HCT116 (cell line): Measurements from ENCODE around the gene ZNF180. TPM values are rescaled to one million over a fixed set of nuclear protein-coding genes. Genes with fewer than 3 reads are reported as not detected.

Experiments used
- ATAC-seq: fragments of 200-7000 bp; cut with Tn5 transposase; 2 replicates; pipeline ENCODE4 v1.9.1; 2020; ENCODE audit warnings: mild to moderate bottlenecking, moderate library complexity
- BruUV-seq: library from RNA; stranded (reverse); fragments of 400-500 nt; replicated peaks from 2 replicates; lab custom pipeline; 2021; lab: Mats Ljungman, UMichigan
- CTCF ChIA-PET: fragments of 300-600 bp; sonication (Branson Sonifier 250); formaldehyde crosslinking; loops from one replicate; lab custom pipeline; 2021; ENCODE audit warnings: antibody characterized with exemption; lab: Charles Lee
- POLR2A ChIA-PET: fragments of 300-600, 350-600 bp; sonication (Branson Sonifier 250); formaldehyde crosslinking; loops from one replicate; lab custom pipeline; 2021; ENCODE audit warnings: antibody characterized with exemption; lab: Charles Lee
- RAD21 ChIA-PET, 2 experiments: fragments of 300-600 bp; sonication (Branson Sonifier 250); formaldehyde crosslinking; loops; one replicate each; lab custom pipeline; 2023; ENCODE audit warnings: low total read pairs in 2 of 2; ENCODE audit not compliant: uncharacterized antibody in 2 of 2, unreplicated experiment in 2 of 2, low non-redundant PET in 1 of 2; lab: Charles Lee
- DNase-seq: peaks from one replicate; pipeline ENCODE4 v3.0.0-alpha.2; 2010; ENCODE audit warnings: low read depth, low spot score
- H2AFZ ChIP-seq: fragments of 200-600 bp; shearing (Covaris generic), sonication (generic); 2 replicates; pipeline ENCODE4 v1.6.1; 2017; ENCODE audit warnings: low read depth, mixed run types, mixed read lengths, antibody characterized with exemption, low read length; ENCODE audit not compliant: poor library complexity, severe bottlenecking
- H3K27ac ChIP-seq: 2 replicates; pipeline ENCODE4 v1.5.1; 2012; ENCODE audit warnings: low read depth, low read length
- H3K27me3 ChIP-seq: fragments of 200-600 bp; sonication (generic); 2 replicates; pipeline ENCODE4 v1.6.1; 2016; ENCODE audit warnings: mixed run types, low read length, mixed read lengths; ENCODE audit not compliant: insufficient read depth
- H3K36me3 ChIP-seq, 2 experiments: fragments of 200-500 bp in 1 of 2; fragments of 200-600 bp in 1 of 2; sonication (Bioruptor generic) in 1 of 2; sonication (generic) in 1 of 2; 2 replicates each; pipeline versions ENCODE4 v1.5.1 to v1.6.1; 2014 to 2016; ENCODE audit warnings: low read length in 2 of 2, inconsistent platforms in 1 of 2, mixed read lengths in 1 of 2, mixed run types in 1 of 2; ENCODE audit not compliant: insufficient read depth in 2 of 2, control insufficient read depth in 1 of 2
- H3K4me1 ChIP-seq, 2 experiments: fragments of 200-600 bp in 1 of 2; sonication (generic) in 1 of 2; 2 replicates each; pipeline versions ENCODE4 v1.5.1 to v1.6.1; 2012 to 2017; ENCODE audit warnings: low read length in 2 of 2, inconsistent platforms in 1 of 2, mild to moderate bottlenecking in 1 of 2, mixed read lengths in 1 of 2, mixed run types in 1 of 2, moderate library complexity in 1 of 2; ENCODE audit not compliant: insufficient read depth in 2 of 2, control insufficient read depth in 1 of 2
- H3K4me2 ChIP-seq: fragments of 200-600 bp; sonication (generic); 2 replicates; pipeline ENCODE4 v1.6.1; 2017; ENCODE audit warnings: mixed run types, low read length, mixed read lengths
- H3K4me3 ChIP-seq, 2 experiments: fragments of 200-600 bp in 1 of 2; sonication (generic) in 1 of 2; replicated peaks in 1 of 2; 2 replicates each; pipeline ENCODE4 v1.5.1; 2011 to 2016; ENCODE audit warnings: low read length in 2 of 2, control low read depth in 1 of 2, low read depth in 1 of 2, mild to moderate bottlenecking in 1 of 2, mixed read lengths in 1 of 2, mixed run types in 1 of 2
- H3K79me2 ChIP-seq: fragments of 200-600 bp; sonication (generic); 2 replicates; pipeline ENCODE4 v1.6.1; 2017; ENCODE audit warnings: mild to moderate bottlenecking, mixed run types, low read length, moderate library complexity, mixed read lengths; ENCODE audit not compliant: insufficient read depth
- H3K9ac ChIP-seq: fragments of 200-600 bp; sonication (generic); 2 replicates; pipeline ENCODE4 v1.6.1; 2016; ENCODE audit warnings: low read length, mixed read lengths
- H3K9me2 ChIP-seq: fragments of 200-600 bp; sonication (generic), shearing (Covaris generic); 2 replicates; pipeline ENCODE4 v1.6.1; 2017; ENCODE audit warnings: mixed run types, mild to moderate bottlenecking, moderate library complexity; ENCODE audit not compliant: insufficient read depth
- H3K9me3 ChIP-seq, 2 experiments: fragments of 200-500 bp in 1 of 2; fragments of 200-600 bp in 1 of 2; sonication (Bioruptor generic) in 1 of 2; sonication (generic) in 1 of 2; 2 replicates each; pipeline ENCODE4 v1.6.1; 2014 to 2017; ENCODE audit warnings: low read length in 2 of 2, mixed read lengths in 2 of 2, inconsistent platforms in 1 of 2, low read depth in 1 of 2, mild to moderate bottlenecking in 1 of 2, mixed run types in 1 of 2, moderate library complexity in 1 of 2; ENCODE audit not compliant: control insufficient read depth in 1 of 2, insufficient read depth in 1 of 2
- H4K20me1 ChIP-seq: fragments of 200-600 bp; sonication (generic), shearing (Covaris generic); 2 replicates; pipeline ENCODE4 v1.6.1; 2017; ENCODE audit warnings: mixed run types, mild to moderate bottlenecking, moderate library complexity; ENCODE audit not compliant: insufficient read depth
- ATF3 ChIP-seq: IDR thresholded peaks from 2 replicates; pipeline ENCODE4 v1.6.1; 2012
- CBX3 ChIP-seq: IDR thresholded peaks from 2 replicates; pipeline ENCODE4 v1.6.1; 2012; ENCODE audit warnings: low read depth
- CTCF ChIP-seq, 3 experiments: fragments of 200-600 bp in 1 of 3; sonication (generic) in 1 of 3; IDR thresholded peaks in 2 of 3; conservative IDR thresholded peaks in 1 of 3; 2 replicates each; pipeline ENCODE4 v1.5.1; 2012 to 2017; ENCODE audit warnings: low read depth in 2 of 3, low read length in 2 of 3, antibody characterized with exemption in 1 of 3, borderline replicate concordance in 1 of 3, control low read depth in 1 of 3, mild to moderate bottlenecking in 1 of 3, mixed read lengths in 1 of 3, mixed run types in 1 of 3, moderate library complexity in 1 of 3; ENCODE audit not compliant: insufficient read depth in 1 of 3
- EGR1 ChIP-seq: IDR thresholded peaks from 2 replicates; pipeline ENCODE4 v1.6.1; 2012; ENCODE audit warnings: low read depth
- ELF1 ChIP-seq: IDR thresholded peaks from 2 replicates; pipeline ENCODE4 v1.6.1; 2012; ENCODE audit warnings: low read depth, borderline replicate concordance
- EZH2 ChIP-seq: fragments of 200-600 bp; sonication (generic); IDR thresholded peaks from 2 replicates; pipeline ENCODE4 v1.6.1; 2017; ENCODE audit warnings: antibody characterized with exemption, mixed run types
- JUND ChIP-seq: IDR thresholded peaks from 2 replicates; pipeline ENCODE4 v1.6.1; 2012
- MAX ChIP-seq: IDR thresholded peaks from 2 replicates; pipeline ENCODE4 v1.6.1; 2012
- POLR2A ChIP-seq: IDR thresholded peaks from 2 replicates; pipeline ENCODE4 v1.7.0; 2011; ENCODE audit warnings: borderline replicate concordance; ENCODE audit not compliant: insufficient read depth, insufficient read length; ENCODE audit errors: extremely low read depth
- RAD21 ChIP-seq: IDR thresholded peaks from 2 replicates; pipeline ENCODE4 v1.6.1; 2012; ENCODE audit warnings: low read depth, mild to moderate bottlenecking
- REST ChIP-seq: IDR thresholded peaks from 2 replicates; pipeline ENCODE4 v1.6.1; 2012; ENCODE audit warnings: low read depth
- SIN3A ChIP-seq: IDR thresholded peaks from 2 replicates; pipeline ENCODE4 v1.6.1; 2012; ENCODE audit warnings: low read depth
- SRF ChIP-seq: IDR thresholded peaks from 2 replicates; pipeline ENCODE4 v1.6.1; 2012; ENCODE audit warnings: low read depth
- TCF7L2 ChIP-seq: IDR thresholded peaks from 2 replicates; pipeline ENCODE4 v1.7.0; 2011; ENCODE audit warnings: borderline replicate concordance, inconsistent platforms; ENCODE audit not compliant: insufficient read depth, insufficient read length; ENCODE audit errors: extremely low read depth
- ZBTB33 ChIP-seq: IDR thresholded peaks from 2 replicates; pipeline ENCODE4 v1.6.1; 2011; ENCODE audit warnings: mild to moderate bottlenecking, low read length, moderate library complexity; ENCODE audit not compliant: insufficient replicate concordance; ENCODE audit errors: extremely low read depth
- ZFX ChIP-seq: fragments of 450-650 bp; IDR thresholded peaks from 2 replicates; pipeline ENCODE4 v1.6.1; 2017
- ZNF274 ChIP-seq: fragments of 200-500 bp; sonication (Bioruptor generic); IDR thresholded peaks from 2 replicates; pipeline ENCODE4 v1.6.1; 2014; ENCODE audit warnings: mild to moderate bottlenecking, low read depth, low read length, inconsistent platforms
- intact Hi-C: fragments of 100-400 bp; cut with micrococcal nuclease; formaldehyde crosslinking; loops from 2 replicates; pipeline ENCODE4 v1.10.0; 2022
- total RNA-seq: library from RNA; stranded (reverse); gene quantifications from one replicate; pipeline ENCODE4 v1.2.1, GENCODE V29; 2021; ENCODE audit not compliant: unreplicated experiment

ZNF180 gene
- total RNA-seq, 1 experiment from 2014 or later: 7.3 TPM

- ATAC-seq (no peak), DNase-seq (no peak)
Measured at GRCh38 chr19:44548736-44549135, 48.4 kb upstream of the ZNF180 start.

More at GRCh38 chr19:44548736-44549135, 48.4 kb upstream of the ZNF180 start:
- no peak overlapping the region for H2AFZ ChIP-seq
- H3K4me1 ChIP-seq: peaks cover 5 to 11% of the 10 kb centered on the region in 2 experiments
- H3K79me2 ChIP-seq: no peaks in the 10 kb centered on the region
- intact Hi-C loops: no loop called here
- H3K4me3 ChIP-seq: no peak overlapping the region
- ChIA-PET POLR2A (no interaction called here), RAD21 (no interaction called here), CTCF (no interaction called here)
- no peak overlapping the region for H3K27ac ChIP-seq
- no peaks in the 10 kb centered on the region for H4K20me1 ChIP-seq
- H3K27me3 ChIP-seq: no peaks in the 10 kb centered on the region
- no peak overlapping the region for H3K9ac ChIP-seq
- no peaks in the 10 kb centered on the region for H3K9me3 ChIP-seq
- TF ChIP-seq POLR2A: no peak
- no peak for TF ChIP-seq TCF7L2
- TF ChIP-seq ZBTB33: no peak
- TF ChIP-seq JUND: no peak
- TF ChIP-seq MAX: no peak
- TF ChIP-seq RAD21: no peak
- TF ChIP-seq EZH2: no peak
- no peak for TF ChIP-seq EGR1
- no peak for TF ChIP-seq CBX3
- no peak for TF ChIP-seq SRF
- no peak for TF ChIP-seq SIN3A
- no peak for TF ChIP-seq CTCF (IDR thresholded peaks at IDR 0.05 in 2 of 3, conservative IDR thresholded peaks at IDR 0.05 in 1 of 3; ENCODE audit: borderline replicate concordance in 1 of 3, insufficient read depth in 1 of 3, low read depth in 2 of 3, low read length in 2 of 3)
- TF ChIP-seq ELF1: no peak
- no peak for TF ChIP-seq ZNF274
- no peak for TF ChIP-seq ZFX
- no peak for TF ChIP-seq REST
- TF ChIP-seq ATF3: no peak
- H3K36me3 ChIP-seq: no peaks in the 10 kb centered on the region
- no peak overlapping the region for H3K4me2 ChIP-seq
- BruUV-seq: no TSS peak
- no peaks in the 10 kb centered on the region for H3K9me2 ChIP-seq
